ENCODE measurements around the gene C17orf114.

C17orf114 gene

GRCh38 chr17:4818276-4818675 lies 16.1 kb upstream of the C17orf114 start:
- no peak for ATAC-seq
- TF ChIP-seq CTCF (IDR thresholded peaks at IDR 0.05), result no peak
- Histone ChIP-seq H3K36me3 (ENCODE audit: insufficient read depth in 1 of 2, low read depth in 1 of 2) (peaks cover 0 to 43% of the 10 kb centered on the region in 2 donors), H3K4me1 (no peaks in the 10 kb centered on the region), H3K4me3 (no peak overlapping the region), H3K27ac (no peak overlapping the region), H3K9me3 (no peaks in the 10 kb centered on the region), H3K27me3 (ENCODE audit: insufficient read depth in 3 of 3, low read length in 2 of 3) (no peaks in the 10 kb centered on the region)
- DNase-seq, result peak in 1 of 2 donors; percentile 30
- intact Hi-C loops (cut with DNase I), result no loop called here
- WGBS, 3 donors, result 81 to 87% (median 86%) methylated on average over 11 to 12 of the region's 12 CpGs

GRCh38 chr17:4816826-4817225 lies 14.7 kb upstream of the C17orf114 start:
- no peak overlapping the region for H3K27ac ChIP-seq
- ATAC-seq (no peak), DNase-seq (peak in 1 of 2 donors; percentile 15)
- H3K4me1 ChIP-seq, result no peaks in the 10 kb centered on the region
- no peak overlapping the region for H3K4me3 ChIP-seq
- H3K36me3 ChIP-seq (ENCODE audit: insufficient read depth in 1 of 2, low read depth in 1 of 2), result peaks cover 0 to 40% of the 10 kb centered on the region in 2 donors
- intact Hi-C loops (cut with DNase I), result no loop called here
- WGBS, 3 donors, result 90 to 92% (median 92%) methylated on average over 13 of the region's 13 CpGs
- H3K9me3 ChIP-seq, result no peaks in the 10 kb centered on the region
- no peaks in the 10 kb centered on the region for H3K27me3 ChIP-seq (ENCODE audit: insufficient read depth in 3 of 3, low read length in 2 of 3)
- no peak for TF ChIP-seq CTCF (IDR thresholded peaks at IDR 0.05)

GRCh38 chr17:4815043-4815675 lies 13.0 kb upstream of the C17orf114 start:
- intact Hi-C loops (cut with DNase I), result no loop called here
- Histone ChIP-seq H3K36me3 (ENCODE audit: insufficient read depth in 1 of 2, low read depth in 1 of 2) (peaks cover 0 to 32% of the 10 kb centered on the region in 2 donors), H3K9me3 (no peaks in the 10 kb centered on the region), H3K4me1 (no peaks in the 10 kb centered on the region), H3K4me3 (no peak overlapping the region), H3K27ac (no peak overlapping the region), H3K27me3 (ENCODE audit: insufficient read depth in 3 of 3, low read length in 2 of 3) (no peaks in the 10 kb centered on the region)
- 85 to 94% (median 89%) methylated on average over 7 of the region's 7 CpGs for WGBS, 3 donors
- DNase-seq, result peak in 1 of 2 donors; percentile 19
- ATAC-seq, result no peak
- no peak for TF ChIP-seq CTCF (IDR thresholded peaks at IDR 0.05)

DNA sequence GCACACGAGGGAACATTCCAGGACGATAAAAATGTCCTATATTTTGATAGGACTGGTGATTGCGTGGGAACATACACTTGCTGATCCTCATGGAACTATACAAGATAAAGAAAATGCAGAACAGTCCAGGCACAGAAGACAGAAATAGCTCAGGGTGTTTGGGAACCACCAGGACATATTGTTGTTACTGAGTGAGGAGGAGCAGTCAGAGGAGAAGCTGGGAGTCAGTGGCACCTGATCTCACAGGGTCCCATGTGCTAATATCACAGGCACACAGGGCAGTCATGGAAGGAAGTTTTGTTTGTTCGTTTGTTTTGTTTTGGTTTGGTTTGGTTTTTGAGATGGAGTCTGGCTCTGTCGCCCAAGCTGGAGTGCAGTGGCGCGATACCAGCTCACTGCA lies 10.6 kb upstream of the C17orf114 start:
- WGBS, 3 donors, result 74 to 84% (median 79%) methylated on average over 7 of the region's 7 CpGs
- peaks cover 10% of the 10 kb centered on the region for H3K4me1 ChIP-seq
- H3K36me3 ChIP-seq (ENCODE audit: insufficient read depth in 1 of 2, low read depth in 1 of 2), result peaks cover 0 to 28% of the 10 kb centered on the region in 2 donors
- DNase-seq, result no peak
- intact Hi-C loops (cut with DNase I), result no loop called here
- ATAC-seq, result no peak
- H3K4me3 ChIP-seq, result no peak overlapping the region
- no peak for TF ChIP-seq CTCF (IDR thresholded peaks at IDR 0.05)
- no peaks in the 10 kb centered on the region for H3K9me3 ChIP-seq
- no peak overlapping the region for H3K27ac ChIP-seq
- no peaks in the 10 kb centered on the region for H3K27me3 ChIP-seq (ENCODE audit: insufficient read depth in 3 of 3, low read length in 2 of 3)

- TF ChIP-seq CTCF (IDR thresholded peaks at IDR 0.05), result no peak
- 93 to 94% (median 93%) methylated on average over 12 of the region's 12 CpGs for WGBS, 3 donors
- H3K36me3 ChIP-seq (ENCODE audit: insufficient read depth in 1 of 2, low read depth in 1 of 2), result peaks cover 0 to 18% of the 10 kb centered on the region in 2 donors
- H3K4me1 ChIP-seq, result peaks cover 12% of the 10 kb centered on the region
- H3K27me3 ChIP-seq (ENCODE audit: insufficient read depth in 3 of 3, low read length in 2 of 3), result no peaks in the 10 kb centered on the region
- ATAC-seq, result no peak
- no peaks in the 10 kb centered on the region for H3K9me3 ChIP-seq
- no peak overlapping the region for H3K4me3 ChIP-seq
- H3K27ac ChIP-seq, result no peak overlapping the region
- DNase-seq, result peak in 1 of 2 donors; percentile 14
- intact Hi-C loops (cut with DNase I), result no loop called here
Measured at GRCh38 chr17:4811471-4811870, 9.3 kb upstream of the C17orf114 start.

Data from psoas muscle (tissue), 7 donors.